Stimulated activated naive B cell treated with anti-CD40 and anti-IgM and Interleukin-4, amounts not matched to agents 10 μg/mL and 1 μg/mL and 100 μg/mL, for 72 hours (primary cell): Measurements from ENCODE around the gene RGS6.

Experiments
- ATAC-seq, 2 donors: fragments of 150-1000 bp; cut with Tn5 transposase; replicated peaks; 2 replicates each; pipeline ENCODE4 v1.10.0; 2021; ENCODE audit warnings: moderate library complexity in 1 of 2
- DNase-seq: peaks from one replicate; pipeline ENCODE4 v3.0.0; 2021
- H3K27ac Mint-ChIP-seq: one replicate; pipeline ENCODE4 v1.8.0; 2022; ENCODE audit warnings: mild to moderate bottlenecking, mixed read lengths
- H3K27me3 Mint-ChIP-seq, 2 donors: one replicate each; pipeline ENCODE4 v1.8.0; 2022; ENCODE audit warnings: mixed read lengths in 2 of 2
- H3K36me3 Mint-ChIP-seq, 2 donors: one replicate each; pipeline ENCODE4 v1.8.0; 2022; ENCODE audit warnings: mixed read lengths in 2 of 2, mild to moderate bottlenecking in 1 of 2
- H3K4me1 Mint-ChIP-seq, 2 donors: one replicate each; pipeline ENCODE4 v1.8.0; 2022; ENCODE audit warnings: mixed read lengths in 2 of 2, mild to moderate bottlenecking in 1 of 2
- H3K4me3 Mint-ChIP-seq, 2 donors: one replicate each; pipeline ENCODE4 v1.8.0; 2022; ENCODE audit warnings: mild to moderate bottlenecking in 2 of 2, mixed read lengths in 2 of 2, moderate library complexity in 1 of 2
- H3K9me3 Mint-ChIP-seq, 2 donors: one replicate each; pipeline ENCODE4 v1.8.0; 2022; ENCODE audit warnings: mixed read lengths in 2 of 2, mild to moderate bottlenecking in 1 of 2

Gene RGS6

GRCh38 chr14:72341237-72341636 lies 409.0 kb downstream of the RGS6 start:
- H3K27ac Mint-ChIP-seq, result no peak overlapping the region
- H3K36me3 Mint-ChIP-seq, result peaks cover 0 to 1% of the 10 kb centered on the region in 2 donors
- peaks cover 2 to 4% of the 10 kb centered on the region in 2 donors for H3K9me3 Mint-ChIP-seq
- DNase-seq (no peak), ATAC-seq (no peak)
- H3K27me3 Mint-ChIP-seq, result peaks cover 25 to 41% of the 10 kb centered on the region in 2 donors
- H3K4me1 Mint-ChIP-seq, result no peaks in the 10 kb centered on the region
- no peak overlapping the region for H3K4me3 Mint-ChIP-seq

DNA sequence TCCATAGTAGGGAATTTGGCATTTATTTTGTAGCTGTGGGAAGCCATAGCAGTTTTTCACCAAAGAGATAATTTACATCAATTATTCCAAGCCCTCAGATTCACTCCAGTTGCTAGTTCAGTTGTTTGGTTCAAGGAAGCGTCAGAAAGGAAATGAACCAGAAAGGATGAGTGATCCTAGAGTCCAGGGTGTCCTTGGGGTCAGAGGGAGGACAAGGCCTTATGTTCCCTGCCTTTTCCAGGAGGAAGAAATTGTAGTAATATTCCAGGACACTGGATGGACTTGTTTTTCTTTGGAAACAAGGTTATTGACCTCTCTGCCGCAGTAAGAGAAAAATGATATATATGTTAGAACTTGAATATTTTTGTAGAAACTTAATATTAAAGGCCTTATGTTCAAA lies 409.5 kb downstream of the RGS6 start:
- peaks cover 2 to 4% of the 10 kb centered on the region in 2 donors for H3K9me3 Mint-ChIP-seq
- peaks cover 26 to 44% of the 10 kb centered on the region in 2 donors for H3K27me3 Mint-ChIP-seq
- DNase-seq, result no peak
- no peak overlapping the region for H3K4me3 Mint-ChIP-seq
- H3K27ac Mint-ChIP-seq, result no peak overlapping the region
- peaks cover 0 to 1% of the 10 kb centered on the region in 2 donors for H3K36me3 Mint-ChIP-seq
- no peaks in the 10 kb centered on the region for H3K4me1 Mint-ChIP-seq
- no peak for ATAC-seq

DNA sequence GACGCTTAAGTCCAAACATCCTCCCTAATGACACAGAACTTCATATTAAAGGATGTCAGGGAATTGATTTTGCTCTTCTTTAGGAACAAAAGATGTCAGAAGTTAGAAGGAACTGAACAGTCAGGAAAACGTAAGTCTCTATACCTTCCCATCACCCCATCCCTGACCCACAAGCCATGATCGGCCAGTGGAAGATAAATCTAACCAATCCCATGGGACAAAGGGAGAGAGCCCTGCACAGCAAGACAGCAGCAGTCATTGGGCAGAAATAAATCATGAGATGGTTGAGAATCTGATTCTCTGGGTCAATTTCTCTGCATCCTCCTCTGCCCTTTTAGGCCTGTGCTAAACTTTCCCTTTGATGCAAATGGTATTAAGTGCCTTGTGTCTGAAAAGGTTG lies 414.9 kb downstream of the RGS6 start:
- ATAC-seq (no peak), DNase-seq (no peak)
- no peaks in the 10 kb centered on the region for H3K4me1 Mint-ChIP-seq
- no peak overlapping the region for H3K27ac Mint-ChIP-seq
- no peaks in the 10 kb centered on the region for H3K36me3 Mint-ChIP-seq
- no peak overlapping the region for H3K4me3 Mint-ChIP-seq
- H3K9me3 Mint-ChIP-seq, result peaks cover 0 to 2% of the 10 kb centered on the region in 2 donors
- peaks cover 23 to 39% of the 10 kb centered on the region in 2 donors for H3K27me3 Mint-ChIP-seq

DNA sequence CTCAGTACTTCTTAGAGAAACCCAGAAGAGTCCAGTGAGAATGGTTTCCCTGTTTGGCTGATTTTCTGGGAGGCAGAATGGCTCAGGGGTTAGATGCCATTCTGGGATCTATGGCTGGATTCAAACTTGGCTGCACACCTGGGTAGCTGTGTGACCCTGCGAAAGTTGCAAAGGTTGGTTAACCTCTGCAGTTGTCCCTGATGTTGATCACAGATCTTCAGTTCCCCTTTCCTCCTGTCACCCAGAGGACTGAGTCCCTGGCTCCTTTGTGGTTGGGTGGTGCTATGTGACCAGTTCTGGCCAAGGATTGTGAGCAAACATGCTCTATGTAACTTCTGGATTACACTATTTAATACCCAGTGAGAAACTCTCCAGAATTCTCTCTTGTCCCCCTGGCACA lies 418.0 kb downstream of the RGS6 start:
- ATAC-seq, result peak; percentile 73 to 92
- no peak overlapping the region for H3K27ac Mint-ChIP-seq
- H3K36me3 Mint-ChIP-seq, result no peaks in the 10 kb centered on the region
- DNase-seq, result no peak
- H3K9me3 Mint-ChIP-seq, result no peaks in the 10 kb centered on the region
- H3K4me3 Mint-ChIP-seq, result no peak overlapping the region
- H3K4me1 Mint-ChIP-seq, result no peaks in the 10 kb centered on the region
- peaks cover 16 to 40% of the 10 kb centered on the region in 2 donors for H3K27me3 Mint-ChIP-seq

DNA sequence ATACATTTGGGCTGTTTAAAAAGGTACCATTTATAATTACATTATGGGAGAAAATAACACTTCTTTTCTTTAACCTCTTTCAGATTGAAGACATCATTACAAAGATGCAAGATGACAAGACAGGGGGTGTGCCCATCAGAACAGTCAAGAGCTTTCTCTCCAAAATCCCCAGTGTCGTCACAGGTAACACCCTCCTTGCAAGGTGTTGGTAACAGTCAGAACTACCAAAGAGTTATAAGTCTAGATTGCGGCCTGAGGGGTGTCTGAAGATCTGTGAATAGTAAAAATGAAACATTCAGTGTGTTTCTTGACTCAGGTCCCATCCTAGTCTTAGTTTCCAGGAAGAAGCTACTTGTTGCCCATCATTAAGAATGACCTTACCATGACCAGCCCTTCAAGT lies 419.8 kb downstream of the RGS6 start:
- Mint-ChIP-seq H3K4me1 (no peaks in the 10 kb centered on the region), H3K27ac (no peak overlapping the region), H3K4me3 (no peak overlapping the region), H3K36me3 (no peaks in the 10 kb centered on the region), H3K27me3 (peaks cover 13 to 44% of the 10 kb centered on the region in 2 donors), H3K9me3 (peaks cover under 1 to 2% of the 10 kb centered on the region in 2 donors)
- ATAC-seq, result no peak
- DNase-seq, result no peak

DNA sequence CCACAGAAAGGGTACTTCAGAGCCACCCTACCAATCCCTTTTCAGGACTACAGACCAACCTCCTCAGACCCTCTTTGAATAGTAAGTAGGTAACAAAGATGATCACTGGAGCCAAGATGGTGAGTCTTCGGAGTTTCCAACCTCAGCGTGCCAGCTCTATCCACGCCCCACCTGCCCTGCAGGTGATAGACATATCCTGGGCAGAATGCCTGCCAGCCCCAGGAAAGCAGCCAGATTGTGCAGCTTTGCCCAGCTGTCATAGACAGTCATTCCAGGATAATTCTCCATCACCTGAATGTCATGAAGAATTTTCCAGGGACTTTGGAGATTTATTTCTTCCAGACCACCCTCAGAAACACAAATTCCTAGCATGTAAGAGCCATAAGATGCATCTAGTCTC lies 434.4 kb downstream of the RGS6 start:
- Mint-ChIP-seq H3K36me3 (no peaks in the 10 kb centered on the region), H3K4me3 (no peak overlapping the region), H3K27ac (no peak overlapping the region), H3K9me3 (no peaks in the 10 kb centered on the region), H3K27me3 (peaks cover 7 to 8% of the 10 kb centered on the region in 2 donors), H3K4me1 (no peaks in the 10 kb centered on the region)
- ATAC-seq, result no peak
- DNase-seq, result no peak

GRCh38 chr14:72369106-72369505 lies 436.9 kb downstream of the RGS6 start:
- Mint-ChIP-seq H3K36me3 (no peaks in the 10 kb centered on the region), H3K9me3 (peaks cover 0 to under 1% of the 10 kb centered on the region in 2 donors), H3K27me3 (peaks cover 13 to 14% of the 10 kb centered on the region in 2 donors), H3K4me1 (no peaks in the 10 kb centered on the region), H3K27ac (no peak overlapping the region), H3K4me3 (no peak overlapping the region)
- DNase-seq (no peak), ATAC-seq (no peak)

DNA sequence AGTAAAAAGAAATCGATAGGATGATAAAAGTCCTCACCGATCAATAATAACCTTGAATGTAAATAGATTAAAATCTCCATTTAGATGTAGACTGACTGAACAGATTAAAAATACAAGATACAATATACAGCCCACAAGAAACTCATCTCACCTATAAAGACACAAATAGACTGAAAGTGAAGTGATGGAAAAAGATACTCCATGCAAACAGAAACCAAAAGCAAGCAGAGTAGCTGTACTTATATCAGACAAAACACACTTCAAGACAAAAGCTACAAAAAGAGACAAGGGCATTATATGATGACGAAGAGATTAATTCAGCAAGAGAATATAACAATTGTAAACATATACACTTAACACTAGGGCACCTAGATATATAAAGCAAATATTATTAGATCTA lies 444.8 kb downstream of the RGS6 start:
- Mint-ChIP-seq H3K27me3 (peaks cover 32 to 38% of the 10 kb centered on the region in 2 donors), H3K4me3 (no peak overlapping the region), H3K9me3 (peaks cover 17 to 22% of the 10 kb centered on the region in 2 donors), H3K36me3 (peaks cover 0 to 2% of the 10 kb centered on the region in 2 donors), H3K27ac (no peak overlapping the region), H3K4me1 (no peaks in the 10 kb centered on the region)
- ATAC-seq (no peak), DNase-seq (no peak)

GRCh38 chr14:72380456-72380855 lies 448.2 kb downstream of the RGS6 start:
- no peak for ATAC-seq
- peaks cover 13 to 14% of the 10 kb centered on the region in 2 donors for H3K9me3 Mint-ChIP-seq
- H3K4me1 Mint-ChIP-seq, result no peaks in the 10 kb centered on the region
- H3K4me3 Mint-ChIP-seq, result no peak overlapping the region
- DNase-seq, result no peak
- H3K27ac Mint-ChIP-seq, result no peak overlapping the region
- no peaks in the 10 kb centered on the region for H3K36me3 Mint-ChIP-seq
- H3K27me3 Mint-ChIP-seq, result peaks cover 26 to 30% of the 10 kb centered on the region in 2 donors

DNA sequence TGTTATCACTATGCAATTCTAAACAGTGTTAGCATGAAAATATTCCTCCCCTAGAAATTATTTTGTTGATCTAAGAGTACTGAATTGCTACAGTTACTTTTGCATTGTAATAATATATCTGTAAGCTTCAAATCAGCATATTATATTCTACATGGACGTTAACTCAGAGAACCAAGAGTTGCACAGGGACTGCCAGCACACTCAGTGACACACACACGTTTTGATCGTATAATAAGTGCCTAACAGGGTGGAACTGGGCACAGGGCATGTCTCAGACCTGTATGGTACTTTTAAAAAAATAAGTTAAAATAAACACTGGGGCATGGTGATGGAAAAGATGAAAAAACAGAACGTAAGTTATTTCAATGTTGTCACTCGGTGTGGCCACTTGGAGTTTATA lies 451.6 kb downstream of the RGS6 start:
- Mint-ChIP-seq H3K4me1 (no peaks in the 10 kb centered on the region), H3K27me3 (peaks cover 8 to 25% of the 10 kb centered on the region in 2 donors), H3K27ac (no peak overlapping the region), H3K36me3 (no peaks in the 10 kb centered on the region), H3K4me3 (no peak overlapping the region), H3K9me3 (peaks cover 0 to 5% of the 10 kb centered on the region in 2 donors)
- DNase-seq (no peak), ATAC-seq (no peak)

GRCh38 chr14:72387726-72388125 lies 455.5 kb downstream of the RGS6 start:
- peaks cover 10 to 16% of the 10 kb centered on the region in 2 donors for H3K27me3 Mint-ChIP-seq
- H3K36me3 Mint-ChIP-seq, result no peaks in the 10 kb centered on the region
- no peak for ATAC-seq
- no peak overlapping the region for H3K27ac Mint-ChIP-seq
- no peak overlapping the region for H3K4me3 Mint-ChIP-seq
- H3K9me3 Mint-ChIP-seq, result no peaks in the 10 kb centered on the region
- DNase-seq, result no peak
- no peaks in the 10 kb centered on the region for H3K4me1 Mint-ChIP-seq

DNA sequence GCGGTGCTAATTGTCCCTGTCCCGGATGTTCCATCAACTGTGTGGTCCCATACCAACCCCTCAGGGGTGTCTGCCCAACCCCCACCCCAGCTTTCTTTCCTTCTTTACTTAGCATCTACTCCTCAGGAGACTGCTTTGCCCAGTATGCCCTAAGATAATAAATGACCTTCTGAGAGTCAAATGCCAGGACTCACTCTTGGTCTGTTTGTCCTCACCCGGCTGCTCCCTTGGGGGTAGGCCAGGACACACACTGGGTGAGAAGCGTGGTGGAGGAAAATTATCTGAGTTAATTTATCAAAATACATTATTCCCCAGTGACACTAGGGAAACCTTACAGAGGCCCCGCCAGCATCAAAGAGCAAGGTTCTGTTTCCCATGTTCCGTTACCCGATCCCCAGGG lies 457.0 kb downstream of the RGS6 start:
- ATAC-seq, result no peak
- H3K9me3 Mint-ChIP-seq, result peaks cover 7 to 9% of the 10 kb centered on the region in 2 donors
- H3K27ac Mint-ChIP-seq, result no peak overlapping the region

GRCh38 chr14:72401101-72401625 lies 468.9 kb downstream of the RGS6 start:
- peaks cover 2 to 6% of the 10 kb centered on the region in 2 donors for H3K4me1 Mint-ChIP-seq
- H3K36me3 Mint-ChIP-seq, result peaks cover 0 to 2% of the 10 kb centered on the region in 2 donors
- no peak overlapping the region for H3K4me3 Mint-ChIP-seq
- no peak overlapping the region for H3K27ac Mint-ChIP-seq
- no peak for DNase-seq
- H3K9me3 Mint-ChIP-seq, result peaks cover 0 to 1% of the 10 kb centered on the region in 2 donors
- H3K27me3 Mint-ChIP-seq, result peaks cover 41 to 67% of the 10 kb centered on the region in 2 donors
- no peak for ATAC-seq

More for the DNA sequence above, 457.0 kb downstream of the RGS6 start:
- no peaks in the 10 kb centered on the region for H3K36me3 Mint-ChIP-seq
- peaks cover 10 to 12% of the 10 kb centered on the region in 2 donors for H3K27me3 Mint-ChIP-seq
- no peak overlapping the region for H3K4me3 Mint-ChIP-seq
- DNase-seq, result no peak
- H3K4me1 Mint-ChIP-seq, result no peaks in the 10 kb centered on the region

- ATAC-seq (no peak), DNase-seq (no peak)
- H3K27ac Mint-ChIP-seq, result no peak overlapping the region
- no peaks in the 10 kb centered on the region for H3K36me3 Mint-ChIP-seq
- H3K4me3 Mint-ChIP-seq, result no peak overlapping the region
- H3K4me1 Mint-ChIP-seq, result peaks cover 2 to 6% of the 10 kb centered on the region in 2 donors
- peaks cover 41 to 63% of the 10 kb centered on the region in 2 donors for H3K27me3 Mint-ChIP-seq
- no peaks in the 10 kb centered on the region for H3K9me3 Mint-ChIP-seq
Observed at GRCh38 chr14:72401632-72402376, 469.6 kb downstream of the RGS6 start.

DNA sequence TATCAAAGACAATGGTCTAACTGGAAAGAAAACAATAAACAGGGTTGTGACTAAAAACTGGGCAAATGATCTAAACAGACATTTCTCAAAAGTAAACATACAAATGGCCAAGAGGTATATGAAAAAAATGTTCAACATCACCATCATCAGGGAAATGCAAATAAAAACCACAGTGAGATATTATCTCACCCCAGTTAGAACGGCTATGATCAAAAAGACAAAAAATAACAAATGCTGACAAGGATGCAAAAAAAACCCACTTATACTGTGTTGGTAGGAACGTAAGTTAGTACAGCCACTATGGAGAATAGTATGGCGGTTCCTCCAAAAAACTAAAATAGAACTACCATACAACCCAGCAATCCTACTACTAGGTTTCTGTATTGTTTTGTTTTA lies 470.1 kb downstream of the RGS6 start:
- Mint-ChIP-seq H3K36me3 (no peaks in the 10 kb centered on the region), H3K9me3 (no peaks in the 10 kb centered on the region), H3K4me1 (peaks cover 2 to 6% of the 10 kb centered on the region in 2 donors), H3K27ac (no peak overlapping the region), H3K27me3 (peaks cover 41 to 63% of the 10 kb centered on the region in 2 donors), H3K4me3 (no peak overlapping the region)
- DNase-seq, result no peak
- no peak for ATAC-seq
